GM19238 (cell line): Measurements from ENCODE around the gene TRIM8.
A peak's percentile ranks its signal among the peaks of the same experiment; 100 is the strongest.

Source experiments
- DNase-seq: peaks from one replicate; pipeline ENCODE4 v3.0.0; 2011; ENCODE audit warnings: low spot score; ENCODE audit not compliant: insufficient read length

TRIM8 gene

DNA sequence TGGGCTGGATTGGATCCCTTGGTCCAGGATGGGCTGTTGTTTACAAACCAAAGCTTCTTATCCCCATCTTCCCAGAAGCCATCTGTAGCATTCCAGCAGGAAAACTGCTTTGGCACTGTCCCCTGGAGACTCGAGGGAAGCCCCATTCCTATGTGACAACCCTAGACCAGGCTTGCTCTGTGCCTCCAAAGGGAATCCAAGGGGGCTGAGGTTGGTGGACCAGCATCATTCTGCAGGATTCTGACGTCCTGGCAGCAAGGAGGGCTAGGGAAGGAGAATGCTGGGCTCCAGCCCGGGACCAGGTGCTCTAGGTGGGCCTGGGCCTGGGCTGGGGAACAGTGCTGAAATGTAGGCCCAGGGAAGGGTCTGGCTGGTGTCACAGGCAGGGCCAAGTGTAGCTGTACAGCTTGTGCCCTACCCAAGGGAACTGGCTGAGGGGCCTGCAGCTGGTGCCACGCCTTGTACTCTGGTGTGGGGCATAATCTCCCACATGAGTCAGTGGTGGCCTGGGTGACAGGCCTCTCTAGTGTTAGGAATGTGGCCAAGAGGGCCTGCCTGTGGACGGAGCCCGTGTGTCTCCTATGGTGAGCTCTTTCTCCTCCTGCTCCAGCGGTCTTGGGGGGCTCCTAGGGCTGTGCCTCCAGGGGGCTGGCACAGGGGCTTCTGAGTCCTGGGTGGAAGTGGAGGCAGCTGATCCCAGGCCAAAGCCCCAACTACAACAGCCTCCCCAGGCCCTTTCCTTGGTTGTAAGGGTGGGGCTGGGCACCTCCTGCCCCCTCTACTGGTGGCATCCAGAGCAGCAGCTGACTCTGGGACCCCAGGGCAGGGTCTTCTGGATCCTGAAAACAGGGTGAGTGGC lies 25.2 kb downstream of the TRIM8 start:
- no peak for DNase-seq

DNA sequence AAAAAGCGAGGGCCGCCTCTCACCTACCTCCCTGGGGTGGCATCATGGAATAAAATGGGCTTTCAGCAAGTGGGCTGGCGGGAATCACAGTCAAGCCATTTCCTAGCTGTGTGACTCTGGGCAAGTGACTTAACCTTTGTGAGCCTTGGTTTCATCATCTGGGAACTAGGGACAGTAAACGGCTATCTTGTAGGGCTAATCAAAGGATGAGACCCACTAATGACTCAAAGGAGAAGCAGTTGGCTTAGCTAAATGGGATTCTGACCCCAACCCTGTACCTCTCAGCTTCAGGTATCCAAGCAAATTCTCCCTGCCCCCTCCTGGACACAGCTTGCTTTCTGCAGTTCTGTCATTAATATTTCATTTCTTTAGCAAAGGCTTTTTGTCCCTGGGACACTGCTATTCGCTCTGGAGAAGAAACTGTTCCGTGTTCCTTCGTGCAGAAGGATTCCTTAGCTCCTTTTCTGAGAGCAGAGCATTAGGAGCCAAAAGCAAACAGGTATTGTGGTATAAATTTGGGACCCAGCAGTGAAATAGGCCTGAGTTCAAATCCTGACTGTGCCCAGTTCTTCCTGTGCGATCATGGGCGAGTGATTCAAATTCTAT lies 25.9 kb downstream of the TRIM8 start:
- no peak for DNase-seq

DNA sequence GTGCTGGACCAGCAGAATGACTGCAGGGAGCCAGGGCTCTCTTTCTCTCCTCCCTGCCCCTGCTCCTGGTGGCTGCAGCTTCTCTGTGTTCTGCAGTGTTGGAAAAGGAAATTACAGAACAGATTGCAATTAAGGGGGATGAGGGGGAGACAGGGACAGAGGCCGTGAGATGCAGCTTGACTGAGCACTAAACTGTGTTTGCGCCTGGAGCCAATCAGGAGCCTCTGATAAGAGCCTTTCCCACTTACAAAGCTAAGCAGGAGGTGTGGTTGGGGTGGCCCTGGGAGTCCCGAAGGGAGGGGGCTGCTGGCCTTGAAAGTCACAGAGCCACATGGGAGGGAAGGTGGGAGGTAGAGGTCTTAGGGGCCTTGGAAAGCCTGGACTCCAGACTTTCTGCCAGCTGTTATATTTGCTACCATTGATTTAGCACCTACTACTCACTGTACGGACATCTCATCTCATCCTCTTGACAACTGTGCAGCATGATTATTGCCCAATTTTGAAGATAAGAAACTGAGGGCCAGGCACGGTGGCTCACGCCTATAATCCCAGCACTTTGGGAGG lies 26.7 kb downstream of the TRIM8 start:
- DNase-seq, result no peak

DNA sequence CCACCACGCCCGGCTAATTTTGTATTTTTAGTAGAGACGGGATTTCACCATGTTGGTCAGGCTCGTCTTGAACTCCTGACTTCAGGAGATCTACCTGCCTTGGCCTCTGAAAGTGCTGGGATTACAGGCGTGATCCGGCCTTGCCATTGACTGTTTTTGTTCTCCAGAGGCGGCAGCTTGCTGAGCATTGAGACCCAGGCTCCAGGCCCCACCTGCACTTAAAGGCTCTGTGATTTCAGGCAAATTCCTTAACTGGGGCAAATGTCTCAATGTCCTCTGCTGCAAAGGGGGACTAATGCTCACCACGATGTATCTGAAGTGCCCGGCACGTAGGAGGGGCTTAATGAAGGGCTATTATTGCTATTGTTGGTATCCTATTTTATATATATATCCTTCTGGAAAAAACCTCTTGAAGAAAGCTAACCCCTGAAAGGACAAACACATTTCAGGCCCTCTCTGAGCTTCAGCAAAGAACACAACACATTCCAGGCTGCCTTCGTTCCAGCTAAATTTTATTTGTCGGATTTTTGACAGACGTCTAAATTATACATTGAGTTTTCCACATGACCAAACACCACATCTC lies 29.0 kb downstream of the TRIM8 start:
- DNase-seq, result no peak

DNA sequence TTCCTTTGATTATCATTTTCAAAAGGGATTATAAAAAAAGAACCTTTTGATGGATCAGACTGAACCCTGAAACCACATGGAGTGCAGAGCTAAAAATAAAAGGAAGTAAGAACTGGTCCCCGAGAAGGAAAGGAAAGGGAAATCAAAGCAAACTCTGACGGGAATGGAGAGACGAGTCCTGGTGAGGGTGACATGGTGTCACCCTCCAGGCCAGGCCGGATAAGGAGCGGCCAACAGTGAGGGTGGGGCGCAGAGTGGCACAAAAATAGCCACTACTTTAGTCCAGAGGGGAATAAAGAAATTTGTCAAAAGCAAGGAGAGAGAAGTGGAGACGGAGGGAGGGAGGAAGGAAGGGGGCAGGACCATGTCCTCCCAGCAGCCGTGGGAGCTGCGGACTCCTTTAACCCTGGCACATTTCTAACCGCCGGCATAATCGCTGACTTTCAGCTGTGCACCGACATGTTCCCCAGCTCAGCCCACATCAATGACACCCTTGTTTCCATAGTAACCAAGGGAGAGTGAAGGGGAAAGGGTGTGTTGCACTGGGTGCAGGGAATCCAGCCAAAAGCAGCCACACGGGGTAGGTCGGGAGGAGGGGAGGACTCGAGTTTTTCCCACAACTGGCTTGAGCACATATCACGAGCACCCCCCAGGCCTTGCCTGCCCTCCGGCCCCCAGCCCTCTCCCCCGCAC lies 29.7 kb downstream of the TRIM8 start:
- DNase-seq, result peak; percentile 56

DNA sequence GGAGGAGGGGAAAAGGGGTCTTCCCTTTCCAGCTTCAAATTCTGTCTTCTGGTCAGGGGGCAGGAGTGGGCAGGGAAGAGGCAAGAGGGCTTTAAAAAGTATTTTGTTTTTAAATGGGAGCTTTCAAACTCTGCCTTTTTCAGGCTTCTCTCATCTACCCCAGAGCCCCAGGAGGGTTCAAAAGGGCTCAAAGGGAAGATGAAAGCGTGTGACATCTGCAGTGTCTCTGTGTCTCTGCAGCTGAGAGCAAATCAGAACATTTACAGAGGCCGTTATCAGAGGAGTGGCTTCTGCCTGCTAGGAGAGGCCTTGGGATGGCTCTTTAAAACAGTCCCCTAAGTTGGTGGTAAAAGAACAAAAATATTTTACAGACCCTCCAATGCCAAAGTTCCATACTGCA lies 30.3 kb downstream of the TRIM8 start:
- no peak for DNase-seq

DNA sequence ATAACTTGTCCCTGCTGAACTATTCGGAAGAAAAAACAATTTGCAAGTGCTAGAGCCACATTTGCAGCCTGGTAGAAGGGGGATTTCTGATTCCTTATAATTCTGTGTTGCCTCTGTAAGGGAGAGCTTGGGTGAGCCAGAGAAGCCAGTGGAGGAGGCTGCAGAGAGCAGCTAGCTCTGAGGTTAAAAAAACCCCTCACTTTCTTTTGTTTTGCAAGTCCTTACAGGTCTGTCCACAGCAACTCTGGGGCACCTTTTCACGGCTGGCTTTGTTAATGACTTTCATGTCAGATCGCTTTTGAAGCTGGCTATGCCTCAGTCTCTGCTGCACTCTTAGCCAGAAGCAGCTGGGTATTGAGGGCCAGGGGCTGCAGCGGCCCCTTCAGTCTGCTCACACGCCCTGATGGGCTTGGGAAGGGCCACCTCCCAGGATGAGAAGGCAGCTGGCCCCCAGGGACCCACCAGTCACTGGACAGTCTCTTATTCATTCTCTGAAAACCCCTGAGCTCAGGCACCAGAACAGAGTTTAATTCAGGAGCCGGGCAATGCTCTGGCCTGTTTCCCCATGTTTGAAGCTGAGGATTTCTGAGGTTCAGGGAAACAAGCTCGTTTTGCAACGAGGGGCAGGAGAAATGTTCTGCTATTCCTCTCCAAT lies 30.9 kb downstream of the TRIM8 start:
- DNase-seq, result no peak

DNA sequence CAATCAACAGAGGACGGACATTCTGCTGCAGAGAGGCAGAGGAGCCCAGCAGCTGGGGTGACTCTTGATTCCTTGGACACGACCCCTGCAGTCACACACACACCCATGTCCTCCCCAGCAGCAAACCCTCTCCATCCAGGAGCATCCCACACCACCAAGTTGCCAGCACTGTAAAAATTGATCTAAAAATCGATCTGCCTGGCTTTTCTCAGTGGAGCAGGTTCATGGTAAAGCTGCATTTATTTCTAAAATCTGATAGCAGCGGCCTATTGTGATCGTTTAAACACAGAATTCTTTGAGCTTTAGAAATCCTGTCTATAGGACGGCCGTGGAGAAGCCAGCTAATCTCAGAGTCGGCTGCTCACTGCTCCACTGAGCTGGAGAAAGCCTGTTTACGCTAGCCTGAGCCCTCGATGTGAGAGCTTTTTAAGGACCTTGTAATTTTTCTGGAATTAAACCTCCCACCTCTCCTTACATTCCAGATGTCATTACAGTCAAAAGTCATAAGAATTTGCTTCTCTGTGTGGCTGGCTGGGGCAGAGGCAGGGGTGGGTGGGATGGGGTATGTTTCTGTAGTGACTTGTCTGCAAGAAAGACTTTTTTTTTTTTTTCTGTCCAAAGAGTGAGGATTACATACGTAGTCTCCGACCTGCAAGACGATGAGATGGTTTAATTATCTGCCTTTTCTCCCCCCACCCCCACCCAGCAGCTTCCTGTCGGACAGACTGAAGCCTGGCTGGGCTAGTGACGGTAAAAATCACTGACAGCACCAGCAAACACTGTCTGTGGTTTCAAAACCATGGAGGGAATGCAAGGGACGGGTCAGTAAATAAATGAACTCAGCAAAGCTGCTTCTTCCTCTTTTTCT lies 31.6 kb downstream of the TRIM8 start:
- no peak for DNase-seq

DNA sequence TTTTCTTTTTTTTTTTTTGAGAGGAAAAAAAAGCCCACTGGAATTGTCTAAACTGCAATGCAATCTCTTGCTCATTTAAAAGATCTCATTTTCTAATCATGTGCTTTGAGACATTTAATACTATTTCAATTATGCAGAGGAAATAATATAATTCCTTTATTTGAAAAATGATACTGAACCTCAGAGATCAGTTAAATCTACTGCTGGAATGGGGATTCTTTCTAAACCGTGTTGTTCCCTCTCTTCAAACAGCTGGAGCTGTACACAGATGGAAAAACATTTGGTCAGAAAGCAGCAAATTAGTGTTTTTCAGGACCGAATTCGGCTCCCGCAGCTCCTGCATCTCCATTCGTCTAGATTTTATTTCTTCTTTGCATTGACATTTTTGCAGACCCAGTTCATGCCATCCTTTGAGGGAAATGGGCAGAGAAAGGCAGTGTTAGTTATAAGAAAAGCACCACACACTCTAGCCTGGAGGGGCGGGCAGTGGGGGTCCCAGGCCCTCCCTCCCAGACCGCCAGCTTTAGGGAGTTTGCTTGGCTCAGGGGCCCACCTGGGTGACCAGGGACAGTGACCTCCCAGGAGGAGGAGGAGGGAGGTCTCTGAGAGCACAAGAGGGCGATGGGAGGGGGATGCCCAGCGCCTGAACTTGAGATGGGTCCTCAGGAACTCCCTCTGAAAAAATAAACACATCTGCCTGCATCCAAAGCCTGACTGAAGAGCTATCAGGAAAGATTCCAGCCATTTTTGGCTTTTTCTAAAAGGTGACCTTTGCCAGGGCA lies 32.4 kb downstream of the TRIM8 start:
- no peak for DNase-seq

DNA sequence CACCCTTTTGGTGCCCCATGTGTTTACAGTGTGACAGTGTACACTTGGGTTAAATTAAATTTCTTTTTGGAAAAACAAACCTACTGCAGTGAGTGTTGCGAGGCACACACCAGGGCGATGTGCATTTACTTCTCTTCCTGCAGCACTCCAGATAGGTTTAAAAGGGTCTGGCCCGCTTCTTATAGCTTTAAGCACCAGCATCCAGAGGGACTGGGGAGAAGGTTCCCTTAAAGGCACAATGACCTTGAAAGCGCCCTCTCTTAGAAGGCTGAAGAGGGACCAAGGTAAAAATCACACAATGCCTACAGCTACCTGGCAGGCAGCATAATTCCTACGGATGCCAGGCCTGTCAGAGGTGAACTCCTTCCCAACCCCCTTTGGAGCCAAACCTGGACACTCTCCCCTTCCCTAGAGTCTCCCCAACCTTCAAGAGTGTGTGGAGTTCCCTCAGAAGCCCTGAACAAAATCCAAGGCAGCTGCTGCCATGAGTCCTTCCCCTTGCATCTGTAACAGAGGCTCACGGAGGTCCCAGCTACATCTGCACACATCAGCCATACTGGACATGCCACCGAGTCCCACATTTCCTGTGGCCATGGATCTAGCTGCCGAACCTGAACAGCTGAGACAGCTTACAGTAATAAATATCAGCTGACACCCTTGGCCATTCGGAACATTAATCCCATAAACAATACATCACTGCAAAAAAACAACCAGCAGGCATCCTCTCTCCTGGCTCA lies 33.2 kb downstream of the TRIM8 start:
- DNase-seq, result no peak

DNA sequence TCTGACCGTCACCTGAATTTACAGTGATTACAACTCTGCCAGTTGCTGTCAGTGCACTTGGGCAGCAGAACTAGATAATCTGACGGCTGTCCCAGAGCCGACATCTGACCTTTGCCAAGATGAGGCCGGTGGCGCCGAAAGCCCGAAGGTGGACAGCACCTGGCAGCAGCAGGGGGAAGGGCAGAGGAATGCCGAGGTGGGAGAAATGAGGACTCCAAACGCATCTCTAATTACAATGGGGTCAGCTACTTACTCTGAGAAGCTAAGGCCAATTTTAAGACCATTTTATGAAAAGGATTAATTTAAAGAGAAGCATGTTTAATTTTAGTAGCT lies 33.8 kb downstream of the TRIM8 start:
- no peak for DNase-seq

DNA sequence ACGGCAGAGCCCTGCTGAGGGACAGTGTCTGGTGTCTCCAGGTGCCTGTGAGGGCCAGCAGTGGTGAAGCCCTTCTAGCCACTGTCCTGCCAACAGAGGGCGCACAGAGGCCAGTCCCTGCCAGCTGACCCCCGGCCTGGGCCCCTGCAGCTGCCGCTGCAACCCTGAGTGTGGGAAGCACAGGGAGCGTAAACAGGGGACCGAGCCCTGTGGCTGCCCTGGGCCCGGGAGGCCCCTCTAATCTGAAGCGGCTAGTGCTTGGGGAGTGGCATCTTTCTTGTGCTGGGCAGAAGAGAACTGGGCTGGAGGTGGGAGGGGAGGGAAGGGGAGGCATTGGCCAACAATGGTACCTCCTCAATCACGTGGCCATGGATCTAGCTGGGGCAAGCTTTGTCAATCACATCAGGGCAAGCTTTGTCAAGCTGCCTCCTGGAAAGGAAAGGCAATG lies 34.6 kb downstream of the TRIM8 start:
- no peak for DNase-seq

DNA sequence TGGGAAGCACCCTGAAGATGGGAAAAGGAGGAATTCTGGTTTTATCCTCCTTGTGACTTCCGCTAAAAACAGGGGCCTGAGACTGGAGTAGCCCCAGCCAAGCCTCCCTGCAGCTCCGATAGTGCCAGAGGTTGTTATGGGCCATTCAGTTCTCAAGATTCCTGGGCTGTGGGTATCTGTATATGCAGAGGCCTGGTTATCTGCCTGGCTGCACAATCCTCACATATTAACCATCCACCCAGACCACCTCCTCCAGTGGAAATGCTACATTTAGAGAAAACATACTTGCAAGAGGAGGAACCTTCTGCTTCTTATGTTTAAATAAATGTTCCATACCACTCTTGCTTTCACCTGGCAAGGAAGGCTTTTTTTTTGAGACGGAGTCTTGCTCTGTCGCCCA lies 35.3 kb downstream of the TRIM8 start:
- no peak for DNase-seq

DNA sequence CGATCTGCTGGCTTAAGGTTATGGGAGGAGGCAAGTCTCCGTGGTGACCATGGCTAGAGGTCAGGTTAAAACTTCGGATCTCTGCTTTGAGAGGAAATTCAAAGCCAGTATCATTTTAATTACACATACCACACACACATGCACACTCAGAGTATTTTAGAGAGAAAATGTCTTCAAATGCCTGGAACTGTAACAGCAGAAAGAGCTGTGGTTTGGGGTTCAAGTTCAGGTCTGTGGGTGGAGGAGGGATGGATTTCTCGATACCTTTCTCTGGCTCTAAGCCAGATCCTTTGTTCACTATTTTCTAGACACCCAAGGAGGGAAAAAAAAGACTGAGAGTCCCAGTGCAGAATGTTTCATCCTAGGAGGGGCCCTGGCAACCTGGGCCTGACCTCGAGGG lies 37.4 kb downstream of the TRIM8 start:
- no peak for DNase-seq

DNA sequence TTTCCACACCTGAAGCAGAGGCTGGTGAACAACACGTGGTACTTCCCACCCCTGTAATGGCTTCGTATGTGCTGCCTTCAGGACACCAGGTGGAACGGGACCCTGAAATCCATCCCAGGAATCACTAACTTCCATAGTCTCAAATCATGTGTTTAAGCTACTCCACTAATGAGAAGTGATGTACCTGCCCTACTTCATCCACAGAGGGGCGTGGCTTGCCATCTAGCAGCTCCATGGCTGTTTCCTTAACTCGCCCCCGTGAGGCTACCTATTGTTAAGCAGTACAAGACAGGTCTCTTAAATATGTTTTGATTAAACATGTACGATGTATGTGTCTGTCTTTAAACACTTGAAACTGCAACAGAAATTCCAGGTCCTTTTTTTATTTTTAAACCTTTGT lies 38.1 kb downstream of the TRIM8 start:
- DNase-seq, result no peak

DNA sequence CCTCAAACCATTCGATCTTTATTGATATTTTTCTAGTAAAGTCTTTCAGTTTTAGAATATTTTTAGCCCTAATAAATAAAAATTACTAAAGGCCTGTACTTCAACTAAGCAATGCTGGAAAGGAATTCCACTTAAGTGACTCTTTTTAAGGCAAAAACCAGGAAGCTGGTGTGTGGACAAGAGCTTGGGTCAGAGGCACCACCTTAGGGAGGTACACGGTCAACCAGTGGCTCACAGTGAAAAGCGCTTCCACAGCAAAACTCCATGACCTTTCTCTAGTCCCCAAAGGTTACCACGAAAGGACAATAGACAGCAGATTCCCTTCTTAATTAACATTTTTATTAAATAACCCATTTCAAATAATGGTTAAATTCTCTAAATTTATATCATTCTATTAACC lies 38.7 kb downstream of the TRIM8 start:
- no peak for DNase-seq

DNA sequence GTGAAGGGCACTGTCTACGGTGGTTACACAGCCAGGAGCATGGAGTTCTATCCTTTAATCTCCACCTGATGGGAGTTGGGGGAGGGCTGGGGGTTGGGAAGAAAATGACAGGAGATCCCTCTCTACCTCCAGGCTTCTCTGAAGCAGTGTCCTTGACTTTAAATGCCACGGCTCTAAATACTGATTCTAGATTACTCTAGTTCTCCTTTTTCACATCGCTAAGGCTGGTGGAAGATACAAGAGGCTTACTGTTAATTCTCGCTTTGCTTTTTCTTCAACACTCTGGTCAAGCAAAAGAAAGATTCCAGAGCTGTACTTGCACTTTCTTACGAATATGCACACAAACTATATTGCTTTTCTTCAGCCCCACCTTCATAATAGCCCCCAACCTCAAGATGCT lies 39.5 kb downstream of the TRIM8 start:
- DNase-seq, result no peak

DNA sequence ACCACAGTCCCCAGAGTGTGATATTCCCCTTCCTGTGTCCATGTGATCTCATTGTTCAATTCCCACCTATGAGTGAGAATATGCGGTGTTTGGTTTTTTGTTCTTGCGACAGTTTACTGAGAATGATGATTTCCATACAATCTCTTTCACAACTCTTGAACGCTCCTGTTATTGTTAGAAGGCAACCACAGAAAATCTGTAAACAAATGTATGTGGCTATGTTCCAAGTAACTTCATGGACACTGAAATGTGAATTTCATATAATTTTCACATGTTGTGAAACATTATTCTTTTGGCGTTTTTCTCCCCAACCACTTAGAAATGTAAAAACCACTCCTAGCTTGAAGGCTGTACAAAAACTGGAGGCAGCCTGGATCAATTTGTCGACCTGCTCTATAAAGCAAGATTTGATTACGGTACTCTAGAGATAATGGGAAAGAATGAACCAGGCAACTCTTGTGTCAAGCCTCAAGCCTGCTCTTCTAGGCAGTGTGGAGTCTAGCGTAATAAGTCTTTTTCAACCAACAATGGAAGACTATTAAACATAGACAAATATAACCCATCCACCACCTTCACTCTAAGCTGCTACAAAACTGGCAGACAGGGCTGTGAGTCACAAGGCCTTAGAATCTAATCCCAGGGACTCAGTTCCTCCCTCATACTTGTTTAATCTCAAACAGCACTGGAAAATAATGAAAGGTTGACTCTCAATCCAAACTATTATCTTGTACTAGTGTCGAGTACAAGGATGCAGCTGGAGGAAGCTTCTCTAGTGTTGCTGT lies 47.2 kb downstream of the TRIM8 start:
- no peak for DNase-seq
